Measurements from ENCODE around the gene RBM47. TPM values are rescaled to one million over a fixed set of nuclear protein-coding genes. Genes with fewer than 3 reads are reported as not detected.

Gene RBM47
- total RNA-seq, 1 experiment from 2014 or later, result 70.3 TPM

GRCh38 chr4:40584517-40585141, 45.0 kb downstream of the RBM47 start:
- Histone ChIP-seq H3K4me2 (ENCODE audit: insufficient read depth, insufficient read length, low read length) (no peak overlapping the region), H2BK120ac (ENCODE audit: low read depth, low read length, poor library complexity, severe bottlenecking) (no peak overlapping the region), H2AK5ac (ENCODE audit: insufficient read length, low read length) (no peak overlapping the region), H2BK15ac (ENCODE audit: low read depth, low read length) (no peak overlapping the region), H3K4me1 (ENCODE audit: insufficient read depth, low read length) (no peaks in the 10 kb centered on the region; the same call in 1 of the 2 replicates), H3T11ph (ENCODE audit: low read length) (no peak overlapping the region), H4K91ac (ENCODE audit: insufficient read length, low read depth, low read length) (no peak overlapping the region), H3K14ac (ENCODE audit: insufficient read depth, low read length) (no peak overlapping the region), H3K4ac (ENCODE audit: low read depth, low read length) (no peak overlapping the region), H3K23ac (ENCODE audit: insufficient read length, low read depth, low read length) (no peak overlapping the region), H3K9ac (ENCODE audit: extremely low read depth, insufficient read length, low read length) (no peak overlapping the region), H2BK5ac (ENCODE audit: insufficient read length, low read length) (no peak overlapping the region), H3K56ac (ENCODE audit: insufficient read length, low read depth, low read length) (no peak overlapping the region), H4K20me1 (ENCODE audit: control insufficient read depth, insufficient read depth, insufficient read length) (no peaks in the 10 kb centered on the region), H3K27ac (ENCODE audit: insufficient read length, low read depth, low read length) (no peak overlapping the region), H2BK20ac (ENCODE audit: low read depth, low read length, poor library complexity, severe bottlenecking) (no peak overlapping the region), H3K9me3 (ENCODE audit: control insufficient read depth, low read depth, low read length) (no peaks in the 10 kb centered on the region), H2BK12ac (ENCODE audit: insufficient read length, low read depth, low read length) (no peak overlapping the region), H3K23me2 (ENCODE audit: insufficient read length, low read depth, low read length, poor library complexity, severe bottlenecking) (no peaks in the 10 kb centered on the region), H3K27me3 (ENCODE audit: insufficient read depth, low read length) (no peaks in the 10 kb centered on the region), H3K79me1 (ENCODE audit: insufficient read depth, low read depth, low read length, poor library complexity, severe bottlenecking) (peaks cover 5% of the 10 kb centered on the region), H4K8ac (replicated peaks; ENCODE audit: insufficient read length, low read depth, low read length) (no peak overlapping the region), H2AFZ (ENCODE audit: low read length) (no peak overlapping the region), H3K18ac (ENCODE audit: insufficient read length, low read depth, low read length) (no peak overlapping the region), H3K79me2 (ENCODE audit: insufficient read depth, low read length) (peaks cover 12% of the 10 kb centered on the region; the same call in 1 of the 2 replicates), H4K5ac (ENCODE audit: insufficient read length, low read depth, low read length) (no peak overlapping the region)
- Mint-ChIP-seq H3K27me3 (ENCODE audit: low read depth) (no peaks in the 10 kb centered on the region), H3K4me1 (peaks cover 43 to 46% of the 10 kb centered on the region in 2 experiments), H3K36me3 (ENCODE audit: insufficient read depth in 1 of 3, low read depth in 3 of 3) (peaks cover 0 to 12% (median 6%) of the 10 kb centered on the region in 3 experiments; a peak in 4 of 7 replicates), H3K4me3 (no peak overlapping the region), H3K9me3 (no peaks in the 10 kb centered on the region; a peak in 1 of 5 replicates), H3K27ac (peak overlapping the region in 1 of 3 experiments; percentile 14; a peak in 3 of 7 replicates)
- no peak for TF ChIP-seq CTCF (conservative IDR thresholded peaks at IDR 0.05)
- DNase-seq, result no peak
- WGBS (ENCODE audit: extremely low coverage, insufficient read length, low lambda C conversion rate), result no CpG with 5 or more reads among the region's 3 CpGs

All from H9 (cell line).